Subcutaneous adipose tissue (tissue), 4 donors: Measurements from ENCODE around the gene ORC6. TPM values are rescaled to one million over a fixed set of nuclear protein-coding genes. Genes with fewer than 3 reads are reported as not detected.

Source experiments
- CTCF ChIP-seq: fragments of 450-650 bp; IDR thresholded peaks from one replicate; pipeline ENCODE4 v1.5.1; 2016; ENCODE audit warnings: low read depth, mild to moderate bottlenecking, control low read depth, antibody characterized with exemption, moderate library complexity
- total RNA-seq, 4 donors: library from RNA; depleted of rRNA; stranded (reverse); fragments of >200 nt; gene quantifications; one replicate each; pipeline ENCODE4 v1.1.0, GENCODE V29; 2016

The ORC6 gene
- total RNA-seq, 4 donors from 2014 or later, result 1.1 to 2.4 (median 2.0) TPM

GRCh38 chr16:46746821-46747776 is 57.6 kb downstream of the ORC6 start:
- no peak for TF ChIP-seq CTCF

Other genes starting within 250 kb of the ORC6 start
- 1 to 10 TPM in 3 of 4 donors, under 1 TPM in 1; 0.57 to 2.4 (median 1.3) TPM for gene SHCBP1, start 68.3 kb upstream of the ORC6 start, total RNA-seq
- gene VPS35, start 481 bp upstream of the ORC6 start, total RNA-seq, result 10 to 100 TPM; 70.8 to 98.3 (median 92.9) TPM
- gene MYLK3, start 58.7 kb downstream of the ORC6 start, total RNA-seq, result 1 to 10 TPM in 1 of 4 donors, under 1 TPM in 3; 0.17 to 2.6 (median 0.49) TPM
- gene C16orf87, start 141.5 kb downstream of the ORC6 start, total RNA-seq, result 1 to 10 TPM; 2.6 to 6.8 (median 5.1) TPM
- 100 to 1,000 TPM in 1 of 4 donors, 10 to 100 TPM in 3; 35.5 to 291 (median 52.1) TPM for gene GPT2, start 194.7 kb downstream of the ORC6 start, total RNA-seq